Neural cell (in vitro differentiated cells): Measurements from ENCODE around the gene DBN1. TPM values are rescaled to one million over a fixed set of nuclear protein-coding genes. Genes with fewer than 3 reads are reported as not detected.

ENCODE experiments used
- H2AFZ ChIP-seq: fragments of 200-600, 300-800 bp; sonication (generic), shearing (Covaris generic); 2 replicates; pipeline ENCODE4 v1.6.0; 2014; ENCODE audit warnings: low read depth, mild to moderate bottlenecking, antibody characterized with exemption, low read length, moderate library complexity
- H3F3A ChIP-seq: fragments of 200-600 bp; shearing (Covaris generic); 2 replicates; pipeline ENCODE4 v1.6.1; 2016; ENCODE audit warnings: mild to moderate bottlenecking, moderate library complexity, mixed read lengths, antibody characterized with exemption, low read length; ENCODE audit not compliant: insufficient read depth, poor library complexity, severe bottlenecking
- H3K27ac ChIP-seq: fragments of 200-600, 300-800 bp; sonication (generic), shearing (Covaris generic); 2 replicates; pipeline ENCODE4 v1.5.1; 2014; ENCODE audit warnings: mild to moderate bottlenecking, low read length, moderate library complexity
- H3K27me3 ChIP-seq: fragments of 300-800, 200-600 bp; sonication (generic), shearing (Covaris generic); 2 replicates; pipeline ENCODE4 v1.6.0; 2014; ENCODE audit warnings: mild to moderate bottlenecking, low read depth, low read length, moderate library complexity; ENCODE audit not compliant: insufficient read depth
- H3K36me3 ChIP-seq: fragments of 300-800, 200-600 bp; sonication (generic), shearing (Covaris generic); 2 replicates; pipeline ENCODE4 v1.5.1; 2014; ENCODE audit warnings: mild to moderate bottlenecking, antibody characterized with exemption, low read length, moderate library complexity; ENCODE audit not compliant: insufficient read depth
- H3K4me2 ChIP-seq: fragments of 300-800, 200-600 bp; sonication (generic), shearing (Covaris generic); 2 replicates; pipeline ENCODE4 v1.6.0; 2014; ENCODE audit warnings: mild to moderate bottlenecking, low read length
- H3K4me3 ChIP-seq: fragments of 300-800, 200-600 bp; sonication (generic), shearing (Covaris generic); 2 replicates; pipeline ENCODE4 v1.5.1; 2014; ENCODE audit warnings: mild to moderate bottlenecking, low read length, moderate library complexity
- H3K79me2 ChIP-seq: fragments of 200-600 bp; shearing (Covaris generic); replicated peaks from 2 replicates; pipeline ENCODE4 v1.6.0; 2014; ENCODE audit warnings: mild to moderate bottlenecking, low read length, moderate library complexity; ENCODE audit not compliant: insufficient read depth
- H3K9ac ChIP-seq: fragments of 300-800, 200-600 bp; sonication (generic), shearing (Covaris generic); 2 replicates; pipeline ENCODE4 v1.6.1; 2016; ENCODE audit warnings: mild to moderate bottlenecking, low read length, mixed read lengths
- H3K9me2 ChIP-seq: fragments of 200-600 bp; shearing (Covaris generic); 2 replicates; pipeline ENCODE4 v1.6.1; 2016; ENCODE audit warnings: mild to moderate bottlenecking, low read length, mixed read lengths; ENCODE audit not compliant: insufficient read depth
- H3K9me3 ChIP-seq: fragments of 200-600, 300-800 bp; sonication (generic), shearing (Covaris generic); 2 replicates; pipeline ENCODE4 v1.6.1; 2016; ENCODE audit warnings: mild to moderate bottlenecking, mixed run types, low read length, moderate library complexity, mixed read lengths
- H4K20me1 ChIP-seq: fragments of 200-600 bp; shearing (Covaris generic); 2 replicates; pipeline ENCODE4 v1.6.1; 2016; ENCODE audit warnings: mild to moderate bottlenecking, mixed run types; ENCODE audit not compliant: insufficient read depth
- EP300 ChIP-seq: fragments of 450-650 bp; conservative IDR thresholded peaks from 2 replicates; pipeline ENCODE4 v1.6.1; 2014; ENCODE audit warnings: antibody characterized with exemption, mild to moderate bottlenecking, moderate library complexity; ENCODE audit not compliant: poor library complexity, severe bottlenecking
- EZH2 ChIP-seq: fragments of 200-600, 300-800 bp; shearing (Covaris generic), sonication (generic); IDR thresholded peaks from 2 replicates; pipeline ENCODE4 v1.6.1; 2014; ENCODE audit warnings: antibody characterized with exemption, low read length, borderline replicate concordance, mild to moderate bottlenecking; ENCODE audit not compliant: insufficient read depth, poor library complexity, severe bottlenecking
- MXI1 ChIP-seq: fragments of 450-650 bp; conservative IDR thresholded peaks from 2 replicates; pipeline ENCODE4 v1.6.1; 2014; ENCODE audit warnings: antibody characterized with exemption, mild to moderate bottlenecking; ENCODE audit not compliant: poor library complexity, severe bottlenecking
- POLR2AphosphoS5 ChIP-seq: IDR thresholded peaks from 2 replicates; pipeline ENCODE4 v1.6.1; 2012
- RAD21 ChIP-seq: fragments of 450-650 bp; conservative IDR thresholded peaks from 2 replicates; pipeline ENCODE4 v1.6.1; 2014; ENCODE audit warnings: antibody characterized with exemption, mild to moderate bottlenecking, moderate library complexity
- SMC3 ChIP-seq: fragments of 450-650 bp; conservative IDR thresholded peaks from 2 replicates; pipeline ENCODE4 v1.6.1; 2014; ENCODE audit warnings: antibody characterized with exemption, mild to moderate bottlenecking, moderate library complexity; ENCODE audit not compliant: poor library complexity
- TAF1 ChIP-seq: IDR thresholded peaks from 2 replicates; pipeline ENCODE4 v1.6.1; 2012; ENCODE audit warnings: low read depth
- polyA plus RNA-seq: library from polyadenylated mRNA; depleted of rRNA; stranded (reverse); fragments of >200 nt; gene quantifications from 2 replicates; pipeline ENCODE4 v1.2.3, GENCODE V29; 2014
- TF ChIP-seq, protein P1 (sequence below): IDR thresholded peaks from 2 replicates; pipeline ENCODE4 v1.6.1; 2012; ENCODE audit warnings: borderline replicate concordance
- TF ChIP-seq, protein P2 (sequence below): fragments of 450-650 bp; IDR thresholded peaks from 2 replicates; pipeline ENCODE4 v1.5.1; 2014; ENCODE audit warnings: antibody characterized with exemption, mild to moderate bottlenecking, moderate library complexity; ENCODE audit not compliant: poor library complexity, severe bottlenecking

Gene DBN1
- polyA plus RNA-seq, 1 donor from 2014 or later = 319 TPM

DNA sequence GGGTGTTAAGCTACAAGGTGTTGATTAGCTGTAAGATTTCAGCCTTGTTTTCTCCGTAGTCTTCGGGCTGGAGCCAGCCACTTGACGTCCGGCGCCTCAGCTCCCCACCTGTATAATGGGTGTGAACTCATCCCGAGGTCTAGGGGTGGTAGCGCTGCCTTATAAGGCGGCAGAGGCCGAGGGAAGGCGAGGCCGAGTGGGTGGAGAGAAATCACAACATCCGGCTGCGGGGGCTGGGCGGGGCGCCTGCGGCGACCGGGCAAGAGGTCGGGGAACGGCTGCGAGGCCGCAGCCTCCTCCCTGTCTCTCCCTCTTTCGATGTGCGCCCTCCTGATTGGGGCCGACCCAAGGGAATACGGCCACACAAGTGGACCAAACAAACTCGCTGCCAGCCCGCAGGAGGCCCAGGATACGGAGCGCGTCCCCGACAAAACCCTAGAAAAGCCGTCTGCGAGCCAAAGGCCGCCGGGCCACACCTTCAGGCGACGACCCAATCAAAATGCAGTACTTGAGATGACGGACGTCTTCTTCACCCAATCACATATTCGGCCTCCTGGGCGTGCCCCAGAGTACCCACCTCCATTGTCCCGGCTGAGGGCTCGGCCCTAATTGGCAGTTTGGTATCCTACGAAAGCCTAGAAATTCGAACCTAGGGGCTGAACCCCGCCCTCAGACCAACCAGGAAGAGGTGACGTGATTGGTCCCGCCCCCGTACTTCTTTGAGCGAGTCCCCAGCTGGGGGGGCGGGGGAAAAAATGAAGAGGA lies 47.5 kb downstream of the DBN1 start:
- Histone ChIP-seq H3K9me2 (no peaks in the 10 kb centered on the region), H3K4me2 (peak overlapping the region; percentile 46), H3K4me3 (peak overlapping the region; percentile 79), H3K36me3 (no peaks in the 10 kb centered on the region), H3K9ac (peak overlapping the region; percentile 82), H2AFZ (peak overlapping the region; percentile 73), H3K27me3 (no peaks in the 10 kb centered on the region), H3K9me3 (no peaks in the 10 kb centered on the region), H4K20me1 (no peaks in the 10 kb centered on the region), H3K79me2 (peaks cover 18% of the 10 kb centered on the region), H3F3A (no peaks in the 10 kb centered on the region), H3K27ac (peak overlapping the region; percentile 88)
- TF ChIP-seq, protein P1, sequence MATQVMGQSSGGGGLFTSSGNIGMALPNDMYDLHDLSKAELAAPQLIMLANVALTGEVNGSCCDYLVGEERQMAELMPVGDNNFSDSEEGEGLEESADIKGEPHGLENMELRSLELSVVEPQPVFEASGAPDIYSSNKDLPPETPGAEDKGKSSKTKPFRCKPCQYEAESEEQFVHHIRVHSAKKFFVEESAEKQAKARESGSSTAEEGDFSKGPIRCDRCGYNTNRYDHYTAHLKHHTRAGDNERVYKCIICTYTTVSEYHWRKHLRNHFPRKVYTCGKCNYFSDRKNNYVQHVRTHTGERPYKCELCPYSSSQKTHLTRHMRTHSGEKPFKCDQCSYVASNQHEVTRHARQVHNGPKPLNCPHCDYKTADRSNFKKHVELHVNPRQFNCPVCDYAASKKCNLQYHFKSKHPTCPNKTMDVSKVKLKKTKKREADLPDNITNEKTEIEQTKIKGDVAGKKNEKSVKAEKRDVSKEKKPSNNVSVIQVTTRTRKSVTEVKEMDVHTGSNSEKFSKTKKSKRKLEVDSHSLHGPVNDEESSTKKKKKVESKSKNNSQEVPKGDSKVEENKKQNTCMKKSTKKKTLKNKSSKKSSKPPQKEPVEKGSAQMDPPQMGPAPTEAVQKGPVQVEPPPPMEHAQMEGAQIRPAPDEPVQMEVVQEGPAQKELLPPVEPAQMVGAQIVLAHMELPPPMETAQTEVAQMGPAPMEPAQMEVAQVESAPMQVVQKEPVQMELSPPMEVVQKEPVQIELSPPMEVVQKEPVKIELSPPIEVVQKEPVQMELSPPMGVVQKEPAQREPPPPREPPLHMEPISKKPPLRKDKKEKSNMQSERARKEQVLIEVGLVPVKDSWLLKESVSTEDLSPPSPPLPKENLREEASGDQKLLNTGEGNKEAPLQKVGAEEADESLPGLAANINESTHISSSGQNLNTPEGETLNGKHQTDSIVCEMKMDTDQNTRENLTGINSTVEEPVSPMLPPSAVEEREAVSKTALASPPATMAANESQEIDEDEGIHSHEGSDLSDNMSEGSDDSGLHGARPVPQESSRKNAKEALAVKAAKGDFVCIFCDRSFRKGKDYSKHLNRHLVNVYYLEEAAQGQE = peak; percentile 75
- TF ChIP-seq, protein P2, sequence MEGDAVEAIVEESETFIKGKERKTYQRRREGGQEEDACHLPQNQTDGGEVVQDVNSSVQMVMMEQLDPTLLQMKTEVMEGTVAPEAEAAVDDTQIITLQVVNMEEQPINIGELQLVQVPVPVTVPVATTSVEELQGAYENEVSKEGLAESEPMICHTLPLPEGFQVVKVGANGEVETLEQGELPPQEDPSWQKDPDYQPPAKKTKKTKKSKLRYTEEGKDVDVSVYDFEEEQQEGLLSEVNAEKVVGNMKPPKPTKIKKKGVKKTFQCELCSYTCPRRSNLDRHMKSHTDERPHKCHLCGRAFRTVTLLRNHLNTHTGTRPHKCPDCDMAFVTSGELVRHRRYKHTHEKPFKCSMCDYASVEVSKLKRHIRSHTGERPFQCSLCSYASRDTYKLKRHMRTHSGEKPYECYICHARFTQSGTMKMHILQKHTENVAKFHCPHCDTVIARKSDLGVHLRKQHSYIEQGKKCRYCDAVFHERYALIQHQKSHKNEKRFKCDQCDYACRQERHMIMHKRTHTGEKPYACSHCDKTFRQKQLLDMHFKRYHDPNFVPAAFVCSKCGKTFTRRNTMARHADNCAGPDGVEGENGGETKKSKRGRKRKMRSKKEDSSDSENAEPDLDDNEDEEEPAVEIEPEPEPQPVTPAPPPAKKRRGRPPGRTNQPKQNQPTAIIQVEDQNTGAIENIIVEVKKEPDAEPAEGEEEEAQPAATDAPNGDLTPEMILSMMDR = peak; percentile 16
- TF ChIP-seq EP300 (peak; percentile 38), SMC3 (peak; percentile 48), RAD21 (peak; percentile 33), MXI1 (peak; percentile 51), TAF1 (peak; percentile 26), EZH2 (no peak), POLR2AphosphoS5 (peak; percentile 90)

DNA sequence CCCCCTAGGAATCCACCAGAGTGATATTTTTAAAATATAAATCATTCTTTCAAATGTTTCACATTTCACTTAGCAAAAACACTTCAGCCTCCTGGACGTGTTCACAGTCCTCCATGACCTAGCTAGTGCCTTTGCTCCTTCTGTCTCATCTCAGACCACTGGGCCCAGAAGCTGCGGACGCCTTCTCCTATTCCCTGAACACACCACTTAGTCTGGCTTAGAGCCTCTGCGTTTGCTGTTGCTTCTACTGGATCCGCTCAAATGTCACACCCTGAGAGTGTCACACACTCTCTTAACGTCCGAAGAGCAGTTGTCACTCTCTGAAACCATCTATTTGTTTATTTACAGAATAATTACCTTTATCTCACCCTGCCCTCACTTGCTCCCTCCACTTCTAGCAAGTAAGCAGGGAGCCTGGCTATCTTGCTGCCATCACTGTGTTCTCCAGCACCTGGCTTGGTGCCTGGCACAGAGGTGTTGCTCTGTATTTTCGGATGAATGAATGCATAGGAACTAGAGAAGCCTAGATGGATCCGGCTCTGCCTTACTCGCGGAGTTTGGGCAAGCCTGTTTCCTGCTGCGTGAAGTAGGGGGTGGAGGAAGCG lies 48.1 kb downstream of the DBN1 start:
- Histone ChIP-seq H3K4me3 (peak overlapping the region; percentile 79), H3K79me2 (peaks cover 18% of the 10 kb centered on the region), H3K27ac (peak overlapping the region; percentile 88), H3K9ac (peak overlapping the region; percentile 82), H3K9me3 (no peaks in the 10 kb centered on the region), H4K20me1 (no peaks in the 10 kb centered on the region), H2AFZ (peak overlapping the region; percentile 73), H3K27me3 (no peaks in the 10 kb centered on the region), H3K36me3 (no peaks in the 10 kb centered on the region), H3F3A (no peaks in the 10 kb centered on the region), H3K9me2 (no peaks in the 10 kb centered on the region), H3K4me2 (peak overlapping the region; percentile 46)
- TF ChIP-seq MXI1 (no peak), TAF1 (no peak), EZH2 (no peak), POLR2AphosphoS5 (no peak), RAD21 (no peak)
- TF ChIP-seq, protein P2 = no peak
